Keratinocyte (primary cell): ENCODE measurements around the gene ARHGEF25. TPM values are rescaled to one million over a fixed set of nuclear protein-coding genes. Genes with fewer than 3 reads are reported as not detected.

ENCODE experiments used
- DNase-seq: peaks from one replicate; pipeline ENCODE4 v3.0.0-alpha.2; 2011; ENCODE audit warnings: low read depth, missing footprints, low spot score
- FAIRE-seq: peaks from 2 replicates; lab custom pipeline; 2011; peaks lifted over from hg19 to GRCh38; lab: Jason Lieb, UNC
- H2AFZ ChIP-seq: 2 replicates; pipeline ENCODE4 v1.6.0; 2012; ENCODE audit warnings: low read length, control low read depth, inconsistent platforms; ENCODE audit not compliant: control insufficient read depth
- H3K27ac ChIP-seq: 2 replicates; pipeline ENCODE4 v1.5.1; 2011; ENCODE audit warnings: low read length; ENCODE audit not compliant: control insufficient read depth, insufficient read depth
- H3K27me3 ChIP-seq: 3 replicates; pipeline ENCODE4 v1.6.0; 2011; ENCODE audit warnings: low read length; ENCODE audit not compliant: control insufficient read depth, insufficient read depth; ENCODE audit errors: extremely low read depth
- H3K36me3 ChIP-seq, 2 experiments: 2 replicates in 1 of 2; 3 replicates in 1 of 2; pipeline ENCODE4 v1.5.1; 2011; ENCODE audit warnings: low read length in 2 of 2, mild to moderate bottlenecking in 1 of 2; ENCODE audit not compliant: control insufficient read depth in 2 of 2, insufficient read depth in 2 of 2; ENCODE audit errors: extremely low read depth in 1 of 2
- H3K4me1 ChIP-seq: 3 replicates; pipeline ENCODE4 v1.5.1; 2011; ENCODE audit warnings: low read length; ENCODE audit not compliant: control insufficient read depth, insufficient read depth; ENCODE audit errors: extremely low read depth
- H3K4me2 ChIP-seq: 3 replicates; pipeline ENCODE4 v1.6.0; 2011; ENCODE audit warnings: low read depth, low read length; ENCODE audit not compliant: control insufficient read depth, insufficient read depth; ENCODE audit errors: extremely low read depth
- H3K4me3 ChIP-seq, 3 experiments: fragments of 200-600 bp in 1 of 3; sonication (generic) in 1 of 3; 2 replicates in 2 of 3; 3 replicates in 1 of 3; pipeline ENCODE4 v1.5.1; 2011 to 2016; ENCODE audit warnings: low read length in 3 of 3, mild to moderate bottlenecking in 3 of 3, control low read depth in 2 of 3, inconsistent platforms in 1 of 3, low read depth in 1 of 3, mixed read lengths in 1 of 3, mixed run types in 1 of 3, moderate library complexity in 1 of 3; ENCODE audit not compliant: control insufficient read depth in 2 of 3, insufficient read depth in 2 of 3; ENCODE audit errors: extremely low read depth in 1 of 3
- H3K79me2 ChIP-seq: 2 replicates; pipeline ENCODE4 v1.6.0; 2012; ENCODE audit warnings: low read length; ENCODE audit not compliant: control insufficient read depth, insufficient read depth
- H3K9ac ChIP-seq: 3 replicates; pipeline ENCODE4 v1.6.0; 2011; ENCODE audit warnings: low read length; ENCODE audit not compliant: control insufficient read depth, insufficient read depth; ENCODE audit errors: extremely low read depth
- H3K9me1 ChIP-seq: 3 replicates; pipeline ENCODE4 v1.6.0; 2011; ENCODE audit warnings: low read length; ENCODE audit not compliant: control insufficient read depth, insufficient read depth; ENCODE audit errors: extremely low read depth
- H3K9me3 ChIP-seq: 2 replicates; pipeline ENCODE4 v1.5.1; 2012; ENCODE audit warnings: low read depth, low read length; ENCODE audit not compliant: control insufficient read depth
- H4K20me1 ChIP-seq: 3 replicates; pipeline ENCODE4 v1.6.0; 2011; ENCODE audit warnings: low read length; ENCODE audit not compliant: control insufficient read depth, insufficient read depth; ENCODE audit errors: extremely low read depth
- EZH2 ChIP-seq: IDR thresholded peaks from one replicate; pipeline ENCODE4 v1.6.1; 2012; ENCODE audit warnings: inconsistent platforms, mild to moderate bottlenecking, low read length, moderate library complexity
- dilution Hi-C: fragments of 300-500 bp; cut with MboI; formaldehyde crosslinking; loops from one replicate; pipeline ENCODE4 v1.7.0; 2020; ENCODE audit warnings: low sequenced_read_pairs; ENCODE audit not compliant: extremely low pct_ligation_motif_present
- polyA minus RNA-seq, 3 experiments: library from RNA; depleted of rRNA, polyadenylated mRNA; stranded (reverse); fragments of >200 nt; gene quantifications; 1 replicate in 1 of 3; 2 replicates in 1 of 3; 3 replicates in 1 of 3; pipeline ENCODE4 v1.2.3, GENCODE V29; 2011
- polyA plus RNA-seq, 5 experiments: library from polyadenylated mRNA; depleted of rRNA in 3 of 5; stranded (reverse) in 3 of 5; stranded (forward) in 1 of 5; unstranded in 1 of 5; fragments of >200 nt; gene quantifications; 1 replicate in 1 of 5; 2 replicates in 3 of 5; 3 replicates in 1 of 5; pipeline versions ENCODE4 v1.2.1 to v1.2.3, GENCODE V29; 2011 to 2012; ENCODE audit warnings: missing spikeins in 2 of 5, low read depth in 1 of 5, low replicate concordance in 1 of 5
- TF ChIP-seq, protein P1 (sequence below), 3 experiments: IDR thresholded peaks in 1 of 3; conservative IDR thresholded peaks in 1 of 3; optimal IDR thresholded peaks in 1 of 3; 2 replicates in 2 of 3; 3 replicates in 1 of 3; pipeline versions ENCODE3 to v1.5.1; 2011; ENCODE audit warnings: low read length in 3 of 3, mild to moderate bottlenecking in 3 of 3, moderate library complexity in 2 of 3, control low read depth in 1 of 3, inconsistent platforms in 1 of 3; ENCODE audit not compliant: insufficient read depth in 2 of 3; ENCODE audit errors: extremely low read depth in 1 of 3

Gene ARHGEF25
- polyA plus RNA-seq (0.12 to 0.26 TPM (median 0.26 TPM) in 3 replicates), polyA minus RNA-seq (not detected in 3 replicates)
- polyA plus RNA-seq (2011; ENCODE audit: low read depth) = not detected
- 0.05 and 0.10 TPM in 2 replicates for polyA plus RNA-seq (2011; cell fraction: cytosol; rRNA removed)
- polyA plus RNA-seq (2011; cell fraction: nucleus; rRNA removed) = 0.32 and 2.8 TPM in 2 replicates
- polyA plus RNA-seq (2012; ENCODE audit: low replicate concordance) = 0.21 and 0.60 TPM in 2 replicates
- polyA minus RNA-seq (2011; cell fraction: cytosol; rRNA and poly(A)+ RNA removed) = not detected
- not detected in 2 replicates for polyA minus RNA-seq (2011; cell fraction: nucleus; rRNA and poly(A)+ RNA removed)

DNA sequence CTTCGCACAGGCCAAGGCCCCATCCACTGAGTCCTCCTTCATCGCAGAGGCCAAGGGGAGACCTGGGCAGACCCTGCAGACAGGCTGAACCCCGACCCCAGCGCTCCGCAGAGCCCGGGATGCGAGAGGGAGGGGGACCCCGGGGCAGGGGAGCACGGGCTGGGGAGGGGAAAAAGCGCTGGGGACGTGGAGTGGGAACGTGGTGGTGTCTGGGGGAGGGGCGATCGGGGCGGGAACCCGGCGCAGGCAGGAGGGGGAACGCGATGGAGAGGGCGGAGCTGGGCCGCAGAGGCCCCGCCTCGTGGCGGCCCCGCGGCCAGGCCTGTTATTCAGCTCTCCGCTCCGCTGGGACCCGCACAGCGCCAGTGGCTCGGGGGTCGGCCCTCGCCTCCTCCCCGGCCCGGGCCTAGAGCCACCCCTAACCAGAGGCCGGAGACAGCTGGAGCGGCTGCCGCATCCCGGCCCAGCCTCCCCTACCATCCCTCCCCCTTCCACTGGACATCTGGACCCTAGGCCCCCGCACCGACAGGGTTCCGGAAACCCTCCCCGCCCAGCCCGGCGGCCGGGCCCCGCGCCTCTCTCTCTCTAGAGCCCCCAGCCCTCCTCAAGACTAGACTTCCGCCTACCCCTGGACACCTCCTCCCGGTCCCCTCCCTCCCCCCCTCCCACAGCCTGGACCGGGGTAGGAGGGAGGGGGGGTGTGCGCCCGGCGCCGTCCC is at the start of gene ARHGEF25:
TSS of gene ARHGEF25 (plus strand) at position 328 of the 719 bp plus-strand sequence. CDS start 460 bp downstream, outside the sequence.
- Histone ChIP-seq H3K36me3 (no peaks in the 10 kb centered on the region), H3K9ac (no peak within 1 kb of the TSS), H3K4me1 (peaks cover 3% of the 10 kb centered on the region), H3K9me1 (no peaks in the 10 kb centered on the region), H3K9me3 (no peaks in the 10 kb centered on the region), H3K27me3 (peaks cover 57% of the 10 kb centered on the region), H3K27ac (no peak within 1 kb of the TSS), H3K79me2 (no peaks in the 10 kb centered on the region), H3K4me3 (peak within 1 kb of the TSS in 2 of 3 experiments; percentile 14 to 36), H3K4me2 (peak within 1 kb of the TSS; percentile 45), H4K20me1 (no peaks in the 10 kb centered on the region), H2AFZ (no peak within 1 kb of the TSS)
- FAIRE-seq (no peak), DNase-seq (no peak)
- dilution Hi-C loops = no loop called here
- no peak for TF ChIP-seq EZH2
- TF ChIP-seq, protein P1, sequence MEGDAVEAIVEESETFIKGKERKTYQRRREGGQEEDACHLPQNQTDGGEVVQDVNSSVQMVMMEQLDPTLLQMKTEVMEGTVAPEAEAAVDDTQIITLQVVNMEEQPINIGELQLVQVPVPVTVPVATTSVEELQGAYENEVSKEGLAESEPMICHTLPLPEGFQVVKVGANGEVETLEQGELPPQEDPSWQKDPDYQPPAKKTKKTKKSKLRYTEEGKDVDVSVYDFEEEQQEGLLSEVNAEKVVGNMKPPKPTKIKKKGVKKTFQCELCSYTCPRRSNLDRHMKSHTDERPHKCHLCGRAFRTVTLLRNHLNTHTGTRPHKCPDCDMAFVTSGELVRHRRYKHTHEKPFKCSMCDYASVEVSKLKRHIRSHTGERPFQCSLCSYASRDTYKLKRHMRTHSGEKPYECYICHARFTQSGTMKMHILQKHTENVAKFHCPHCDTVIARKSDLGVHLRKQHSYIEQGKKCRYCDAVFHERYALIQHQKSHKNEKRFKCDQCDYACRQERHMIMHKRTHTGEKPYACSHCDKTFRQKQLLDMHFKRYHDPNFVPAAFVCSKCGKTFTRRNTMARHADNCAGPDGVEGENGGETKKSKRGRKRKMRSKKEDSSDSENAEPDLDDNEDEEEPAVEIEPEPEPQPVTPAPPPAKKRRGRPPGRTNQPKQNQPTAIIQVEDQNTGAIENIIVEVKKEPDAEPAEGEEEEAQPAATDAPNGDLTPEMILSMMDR (optimal IDR thresholded peaks at IDR 0.05 in 1 of 3, IDR thresholded peaks at IDR 0.05 in 1 of 3, conservative IDR thresholded peaks at IDR 0.05 in 1 of 3; ENCODE audit: extremely low read depth in 1 of 3, insufficient read depth in 2 of 3, low read length in 3 of 3) = no peak

DNA sequence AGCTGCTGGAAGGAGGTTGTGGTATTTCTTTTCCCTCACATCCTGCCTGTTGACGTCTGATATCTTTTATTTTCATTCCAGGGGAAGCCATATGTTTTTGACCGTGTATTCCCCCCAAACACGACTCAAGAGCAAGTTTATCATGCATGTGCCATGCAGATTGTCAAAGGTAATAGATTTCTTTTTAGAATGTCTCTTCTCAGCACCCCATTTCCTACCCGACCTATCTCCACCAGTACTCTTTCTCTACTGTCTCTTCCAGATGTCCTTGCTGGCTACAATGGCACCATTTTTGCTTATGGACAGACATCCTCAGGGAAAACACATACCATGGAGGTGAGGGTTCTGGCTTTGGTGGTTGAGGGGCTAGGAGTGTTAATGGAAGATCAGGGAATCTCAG is 47.9 kb upstream of the ARHGEF25 start:
- dilution Hi-C loops = no loop called here
- Histone ChIP-seq H3K4me3 (no peak overlapping the region), H2AFZ (no peak overlapping the region), H3K27ac (no peak overlapping the region), H3K4me1 (no peaks in the 10 kb centered on the region), H3K9ac (no peak overlapping the region), H3K4me2 (no peak overlapping the region), H3K27me3 (no peaks in the 10 kb centered on the region), H3K9me1 (no peaks in the 10 kb centered on the region), H3K9me3 (no peaks in the 10 kb centered on the region), H4K20me1 (no peaks in the 10 kb centered on the region), H3K79me2 (no peaks in the 10 kb centered on the region), H3K36me3 (no peaks in the 10 kb centered on the region)
- FAIRE-seq = no peak
- DNase-seq = no peak
- TF ChIP-seq, protein P1 (optimal IDR thresholded peaks at IDR 0.05 in 1 of 3, IDR thresholded peaks at IDR 0.05 in 1 of 3, conservative IDR thresholded peaks at IDR 0.05 in 1 of 3; ENCODE audit: extremely low read depth in 1 of 3, insufficient read depth in 2 of 3, low read length in 3 of 3) = no peak
- no peak for TF ChIP-seq EZH2
